ENCODE measurements around the gene PCMTD2.
A peak's percentile ranks its signal among the peaks of the same experiment; 100 is the strongest.

The PCMTD2 gene

GRCh38 chr20:64222851-64223525 is 32.6 kb upstream of the PCMTD2 start:
- DNase-seq (ENCODE audit: low read depth), result no peak
- no peak overlapping the region for H3K4me3 ChIP-seq (ENCODE audit: low read depth, low read length)
- in situ Hi-C loops (cut with HindIII; ENCODE audit: low sequenced_read_pairs), result no loop called here
- TF ChIP-seq CTCF (IDR thresholded peaks at IDR 0.05; ENCODE audit: low read depth, low read length, missing control alignments), result no peak

GRCh38 chr20:64223526-64224067 is 32.0 kb upstream of the PCMTD2 start:
- in situ Hi-C loops (cut with HindIII; ENCODE audit: low sequenced_read_pairs), result no loop called here
- H3K4me3 ChIP-seq (ENCODE audit: low read depth, low read length), result no peak overlapping the region
- DNase-seq (ENCODE audit: low read depth), result no peak
- TF ChIP-seq CTCF (IDR thresholded peaks at IDR 0.05; ENCODE audit: low read depth, low read length, missing control alignments), result peak; percentile 46

GRCh38 chr20:64224351-64225170 is 31.0 kb upstream of the PCMTD2 start:
- in situ Hi-C loops (cut with HindIII; ENCODE audit: low sequenced_read_pairs), result no loop called here
- H3K4me3 ChIP-seq (ENCODE audit: low read depth, low read length), result no peak overlapping the region
- no peak for TF ChIP-seq CTCF (IDR thresholded peaks at IDR 0.05; ENCODE audit: low read depth, low read length, missing control alignments)
- DNase-seq (ENCODE audit: low read depth), result peak; percentile 45

- DNase-seq (ENCODE audit: low read depth), result no peak
- no peak for TF ChIP-seq CTCF (IDR thresholded peaks at IDR 0.05; ENCODE audit: low read depth, low read length, missing control alignments)
- in situ Hi-C loops (cut with HindIII; ENCODE audit: low sequenced_read_pairs), result no loop called here
- no peak overlapping the region for H3K4me3 ChIP-seq (ENCODE audit: low read depth, low read length)
Measured at GRCh38 chr20:64225171-64225595, 30.4 kb upstream of the PCMTD2 start.

- DNase-seq (ENCODE audit: low read depth), result no peak
- TF ChIP-seq CTCF (IDR thresholded peaks at IDR 0.05; ENCODE audit: low read depth, low read length, missing control alignments), result no peak
- in situ Hi-C loops (cut with HindIII; ENCODE audit: low sequenced_read_pairs), result no loop called here
- H3K4me3 ChIP-seq (ENCODE audit: low read depth, low read length), result no peak overlapping the region
Measured at GRCh38 chr20:64225828-64226598, 29.5 kb upstream of the PCMTD2 start.
